OCI-LY3 (cell line): ENCODE results near the gene SHC1.

Experiments
- EZH2phosphoT487 ChIP-seq: fragments of 200-600 bp; shearing (Covaris generic); IDR thresholded peaks from 2 replicates; pipeline ENCODE4 v1.6.1; 2018; ENCODE audit warnings: antibody characterized with exemption, mixed run types, low read depth
- TF ChIP-seq, protein P1 (sequence below): fragments of 200-600, 300-600 bp; sonication (generic); IDR thresholded peaks from 2 replicates; pipeline ENCODE4 v1.5.1; 2014; ENCODE audit warnings: antibody characterized with exemption, low read length, low read depth

- TF ChIP-seq, protein P1, sequence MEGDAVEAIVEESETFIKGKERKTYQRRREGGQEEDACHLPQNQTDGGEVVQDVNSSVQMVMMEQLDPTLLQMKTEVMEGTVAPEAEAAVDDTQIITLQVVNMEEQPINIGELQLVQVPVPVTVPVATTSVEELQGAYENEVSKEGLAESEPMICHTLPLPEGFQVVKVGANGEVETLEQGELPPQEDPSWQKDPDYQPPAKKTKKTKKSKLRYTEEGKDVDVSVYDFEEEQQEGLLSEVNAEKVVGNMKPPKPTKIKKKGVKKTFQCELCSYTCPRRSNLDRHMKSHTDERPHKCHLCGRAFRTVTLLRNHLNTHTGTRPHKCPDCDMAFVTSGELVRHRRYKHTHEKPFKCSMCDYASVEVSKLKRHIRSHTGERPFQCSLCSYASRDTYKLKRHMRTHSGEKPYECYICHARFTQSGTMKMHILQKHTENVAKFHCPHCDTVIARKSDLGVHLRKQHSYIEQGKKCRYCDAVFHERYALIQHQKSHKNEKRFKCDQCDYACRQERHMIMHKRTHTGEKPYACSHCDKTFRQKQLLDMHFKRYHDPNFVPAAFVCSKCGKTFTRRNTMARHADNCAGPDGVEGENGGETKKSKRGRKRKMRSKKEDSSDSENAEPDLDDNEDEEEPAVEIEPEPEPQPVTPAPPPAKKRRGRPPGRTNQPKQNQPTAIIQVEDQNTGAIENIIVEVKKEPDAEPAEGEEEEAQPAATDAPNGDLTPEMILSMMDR: no peak
- no peak for TF ChIP-seq EZH2phosphoT487
Measured at GRCh38 chr1:155012776-155013602, 42.4 kb upstream of the SHC1 start.
